Neural progenitor cell (in vitro differentiated cells): ENCODE results near the gene ADAMTSL1. TPM values are rescaled to one million over a fixed set of nuclear protein-coding genes. Genes with fewer than 3 reads are reported as not detected.

Experiments used
- DNase-seq: peaks from one replicate; pipeline ENCODE4 v3.0.0-alpha.2; 2016; ENCODE audit warnings: low spot score
- H2AFZ ChIP-seq: fragments of 200-600 bp; sonication (generic); replicated peaks from 2 replicates; pipeline ENCODE4 v1.6.1; 2016; ENCODE audit warnings: antibody characterized with exemption
- H3F3A ChIP-seq: fragments of 200-600 bp; sonication (generic); 2 replicates; pipeline ENCODE4 v1.6.1; 2016; ENCODE audit warnings: antibody characterized with exemption, low read depth
- H3K27ac ChIP-seq: fragments of 200-600 bp; sonication (generic); 2 replicates; pipeline ENCODE4 v1.5.1; 2016; ENCODE audit warnings: mild to moderate bottlenecking
- H3K27me3 ChIP-seq: fragments of 200-600 bp; sonication (generic); 2 replicates; pipeline ENCODE4 v1.6.1; 2016; ENCODE audit warnings: mild to moderate bottlenecking, moderate library complexity
- H3K36me3 ChIP-seq: fragments of 200-600 bp; sonication (generic); 2 replicates; pipeline ENCODE4 v1.5.1; 2016
- H3K4me1 ChIP-seq: fragments of 200-600 bp; sonication (generic); 2 replicates; pipeline ENCODE4 v1.6.1; 2016; ENCODE audit warnings: mixed run types
- H3K4me2 ChIP-seq: fragments of 200-600 bp; sonication (generic); 2 replicates; pipeline ENCODE4 v1.6.1; 2016
- H3K4me3 ChIP-seq: fragments of 200-600 bp; sonication (generic); 2 replicates; pipeline ENCODE4 v1.5.1; 2016
- H3K79me2 ChIP-seq: fragments of 200-600 bp; sonication (generic); 2 replicates; pipeline ENCODE4 v1.6.1; 2016; ENCODE audit warnings: low read depth
- H3K9ac ChIP-seq: fragments of 200-600 bp; sonication (generic); 2 replicates; pipeline ENCODE4 v1.6.1; 2016
- H3K9me3 ChIP-seq: fragments of 200-600 bp; sonication (generic); 2 replicates; pipeline ENCODE4 v1.5.1; 2016; ENCODE audit warnings: low read depth
- H4K20me1 ChIP-seq: fragments of 200-600 bp; sonication (generic); 2 replicates; pipeline ENCODE4 v1.6.1; 2016; ENCODE audit warnings: low read depth
- H3K27ac Mint-ChIP-seq: 3 replicates; pipeline ENCODE4 v1.8.0; 2021; ENCODE audit warnings: mixed read lengths
- H3K27me3 Mint-ChIP-seq: 2 replicates; pipeline ENCODE4 v1.8.0; 2022; ENCODE audit warnings: low read depth, mild to moderate bottlenecking, inconsistent platforms, moderate library complexity, mixed read lengths; ENCODE audit not compliant: insufficient read depth
- H3K36me3 Mint-ChIP-seq: 3 replicates; pipeline ENCODE4 v1.8.0; 2021; ENCODE audit warnings: mixed read lengths
- H3K4me1 Mint-ChIP-seq: 3 replicates; pipeline ENCODE4 v1.8.0; 2021; ENCODE audit warnings: mixed read lengths
- H3K4me3 Mint-ChIP-seq: 3 replicates; pipeline ENCODE4 v1.8.0; 2021; ENCODE audit warnings: mild to moderate bottlenecking, moderate library complexity, mixed read lengths
- H3K9me3 Mint-ChIP-seq: 3 replicates; pipeline ENCODE4 v1.8.0; 2020; ENCODE audit warnings: mixed read lengths
- CTCF ChIP-seq: fragments of 200-600 bp; sonication (generic); IDR thresholded peaks from 2 replicates; pipeline ENCODE4 v1.5.1; 2017; ENCODE audit warnings: antibody characterized with exemption, mild to moderate bottlenecking
- EZH2 ChIP-seq: fragments of 200-600 bp; sonication (generic); IDR thresholded peaks from 2 replicates; pipeline ENCODE4 v1.6.1; 2017; ENCODE audit warnings: antibody characterized with exemption, mild to moderate bottlenecking, moderate library complexity
- EZH2phosphoT487 ChIP-seq: fragments of 200-600 bp; sonication (generic); IDR thresholded peaks from 2 replicates; pipeline ENCODE4 v1.6.1; 2017; ENCODE audit warnings: antibody characterized with exemption
- total RNA-seq: library from RNA; depleted of rRNA; stranded (reverse); fragments of >200 nt; gene quantifications from 2 replicates; pipeline ENCODE4 v1.2.3, GENCODE V29; 2015; ENCODE audit warnings: low replicate concordance

ADAMTSL1 gene
- total RNA-seq, 1 donor from 2014 or later, result 0.73 TPM

- Histone ChIP-seq H3K27me3 (no peaks in the 10 kb centered on the region), H3K4me3 (no peak overlapping the region), H3K79me2 (no peaks in the 10 kb centered on the region), H3K36me3 (no peaks in the 10 kb centered on the region), H3K4me2 (no peak overlapping the region), H3F3A (no peaks in the 10 kb centered on the region), H3K9me3 (peaks cover 3% of the 10 kb centered on the region), H3K9ac (no peak overlapping the region), H3K27ac (no peak overlapping the region), H3K4me1 (no peaks in the 10 kb centered on the region), H4K20me1 (no peaks in the 10 kb centered on the region), H2AFZ (no peak overlapping the region)
- no peak for DNase-seq
- H3K4me3 Mint-ChIP-seq, result no peak overlapping the region
- TF ChIP-seq EZH2phosphoT487 (no peak), EZH2 (no peak), CTCF (no peak)
- no peaks in the 10 kb centered on the region for H3K36me3 Mint-ChIP-seq
- no peaks in the 10 kb centered on the region for H3K27me3 Mint-ChIP-seq
- H3K27ac Mint-ChIP-seq, result no peak overlapping the region
- no peaks in the 10 kb centered on the region for H3K4me1 Mint-ChIP-seq
- peaks cover 26% of the 10 kb centered on the region for H3K9me3 Mint-ChIP-seq
Measured at GRCh38 chr9:18536554-18536953, 62.6 kb downstream of the ADAMTSL1 start.

- Histone ChIP-seq H3K36me3 (no peaks in the 10 kb centered on the region), H3K79me2 (no peaks in the 10 kb centered on the region), H3K4me1 (no peaks in the 10 kb centered on the region), H3K4me3 (no peak overlapping the region), H2AFZ (no peak overlapping the region), H4K20me1 (no peaks in the 10 kb centered on the region), H3K4me2 (no peak overlapping the region), H3K27me3 (no peaks in the 10 kb centered on the region), H3K27ac (no peak overlapping the region), H3K9ac (no peak overlapping the region), H3F3A (no peaks in the 10 kb centered on the region), H3K9me3 (peaks cover 3% of the 10 kb centered on the region)
- no peak for TF ChIP-seq CTCF
- TF ChIP-seq EZH2phosphoT487, result no peak
- TF ChIP-seq EZH2, result no peak
- no peaks in the 10 kb centered on the region for H3K36me3 Mint-ChIP-seq
- peaks cover 16% of the 10 kb centered on the region for H3K9me3 Mint-ChIP-seq
- no peak for DNase-seq
- H3K27ac Mint-ChIP-seq, result no peak overlapping the region
- no peak overlapping the region for H3K4me3 Mint-ChIP-seq
- no peaks in the 10 kb centered on the region for H3K4me1 Mint-ChIP-seq
- no peaks in the 10 kb centered on the region for H3K27me3 Mint-ChIP-seq
Measured at GRCh38 chr9:18539203-18539693, 65.3 kb downstream of the ADAMTSL1 start.

DNA sequence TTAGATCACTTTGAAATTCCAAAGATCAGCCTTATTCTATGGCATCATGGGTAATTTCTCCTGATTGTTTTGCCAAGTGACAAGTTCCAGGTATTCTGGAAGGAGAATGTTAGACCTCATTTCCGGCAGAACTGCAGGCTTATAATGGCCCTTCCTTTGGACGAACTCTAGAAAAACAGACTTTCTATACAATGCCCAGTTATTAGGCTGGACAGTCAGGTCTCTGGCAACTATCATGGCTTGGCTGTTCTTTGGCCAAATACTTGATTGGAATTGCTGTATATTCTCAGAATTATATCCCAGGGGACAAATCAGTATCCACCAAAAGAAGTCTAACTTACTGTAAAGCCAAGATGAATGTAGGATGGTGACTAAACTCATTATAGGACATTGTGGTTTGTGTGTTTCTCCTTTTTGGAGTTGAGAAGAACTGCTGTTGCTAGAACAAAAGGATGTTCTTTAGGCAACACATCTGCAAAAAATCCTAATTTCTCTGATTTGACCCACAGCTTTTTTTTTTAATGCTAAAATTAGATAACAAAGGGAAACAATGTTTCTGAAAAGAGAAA is 69.0 kb downstream of the ADAMTSL1 start:
- no peaks in the 10 kb centered on the region for H3K79me2 ChIP-seq
- H3F3A ChIP-seq, result no peaks in the 10 kb centered on the region
- H3K4me1 Mint-ChIP-seq, result no peaks in the 10 kb centered on the region
- no peak overlapping the region for H3K27ac Mint-ChIP-seq
- H4K20me1 ChIP-seq, result no peaks in the 10 kb centered on the region
- no peak for TF ChIP-seq EZH2
- TF ChIP-seq CTCF, result no peak
- no peak for TF ChIP-seq EZH2phosphoT487
- no peak overlapping the region for H3K27ac ChIP-seq
- no peak overlapping the region for H3K4me3 Mint-ChIP-seq
- no peaks in the 10 kb centered on the region for H3K36me3 ChIP-seq
- H3K4me1 ChIP-seq, result no peaks in the 10 kb centered on the region
- H3K27me3 Mint-ChIP-seq, result no peaks in the 10 kb centered on the region
- no peaks in the 10 kb centered on the region for H3K9me3 ChIP-seq
- no peak for DNase-seq
- H3K27me3 ChIP-seq, result no peaks in the 10 kb centered on the region
- no peaks in the 10 kb centered on the region for H3K36me3 Mint-ChIP-seq
- no peak overlapping the region for H3K4me3 ChIP-seq
- H3K9me3 Mint-ChIP-seq, result no peaks in the 10 kb centered on the region
- H3K4me2 ChIP-seq, result no peak overlapping the region
- H2AFZ ChIP-seq, result no peak overlapping the region
- H3K9ac ChIP-seq, result no peak overlapping the region
